ENCODE data around the gene RRBP1.

The RRBP1 gene

DNA sequence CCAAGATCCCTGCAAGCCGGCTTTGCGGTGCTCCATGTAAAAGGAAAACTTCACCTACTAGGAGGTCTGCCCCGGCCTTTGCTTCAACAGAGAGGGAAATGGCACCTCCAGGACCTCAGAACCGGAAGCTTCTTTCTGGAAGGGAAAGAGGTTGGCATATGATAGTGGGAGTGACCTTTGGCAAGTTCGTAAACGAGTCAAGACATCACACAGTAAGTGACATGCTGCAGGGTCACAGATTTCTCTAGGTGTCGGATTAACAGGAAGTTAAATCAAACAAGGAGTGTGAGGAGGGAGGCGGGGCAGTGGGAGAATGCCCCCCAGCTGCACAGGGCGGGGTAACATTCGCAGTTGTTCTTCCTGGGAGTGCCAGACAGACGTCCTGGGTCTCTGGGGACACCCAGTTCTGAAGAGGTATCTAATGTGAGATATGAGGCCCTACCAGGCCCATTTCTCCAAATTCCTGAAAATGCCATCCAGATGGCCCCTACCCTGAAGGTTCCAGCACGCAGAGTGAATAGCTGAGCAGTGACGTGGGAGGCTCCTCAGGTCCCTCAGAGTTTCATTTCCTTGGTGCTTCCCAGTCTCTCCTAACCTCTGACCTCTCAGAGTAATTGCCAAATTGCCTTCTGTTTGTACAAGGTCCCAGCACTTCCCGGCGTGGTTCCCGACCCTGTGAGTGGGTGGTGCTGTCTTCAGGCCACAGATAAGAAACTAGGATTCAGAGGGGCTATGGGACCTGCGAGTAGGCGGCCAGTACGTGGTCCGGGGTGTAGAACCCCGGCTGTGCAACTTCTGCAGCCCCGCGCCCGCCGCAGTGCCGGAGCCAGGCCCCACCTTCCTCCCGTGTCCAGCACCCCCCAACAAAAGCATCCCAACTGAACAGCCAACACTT, 1.9 kb downstream of the RRBP1 start:
- DNase-seq = no peak

- DNase-seq = no peak
Measured at GRCh38 chr20:17678886-17679285, 3.2 kb downstream of the RRBP1 start.

DNA sequence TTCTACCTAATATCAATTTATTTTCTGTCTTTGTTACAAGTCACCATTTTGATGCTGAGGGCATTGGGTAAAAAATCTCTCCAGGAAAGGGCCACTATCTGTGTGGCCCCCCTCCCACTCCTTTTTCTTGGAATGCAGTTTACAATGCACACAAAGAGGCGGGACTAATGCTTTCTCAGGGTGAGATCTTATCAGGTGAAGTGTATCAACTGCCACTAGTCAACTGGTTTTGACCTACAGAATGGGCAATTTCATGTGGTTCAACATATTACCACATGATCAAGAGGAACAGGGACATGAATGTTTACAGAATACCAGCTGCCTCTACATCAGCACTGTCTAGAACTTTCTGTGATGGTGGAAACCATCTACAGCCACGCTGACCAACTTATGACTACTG, 3.7 kb downstream of the RRBP1 start:
- no peak for DNase-seq

DNA sequence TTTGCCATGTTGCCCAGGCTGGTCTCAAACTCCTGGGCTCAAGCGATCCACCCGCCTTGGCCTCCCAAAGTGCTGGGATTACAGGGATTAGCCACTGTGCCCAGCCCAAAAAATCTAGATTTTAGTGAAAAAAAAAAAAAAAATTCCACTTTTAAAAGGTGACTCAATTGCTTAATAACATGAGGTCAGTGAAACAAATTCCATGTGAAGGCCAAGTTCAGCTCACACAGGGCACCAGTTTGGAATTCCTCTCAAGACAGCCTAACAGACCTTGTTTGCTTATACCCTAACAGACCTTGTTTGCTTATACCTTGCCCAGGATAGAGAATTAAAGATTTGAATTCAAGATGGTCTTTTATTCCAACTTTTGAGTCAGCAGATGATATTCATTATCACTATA, 5.1 kb downstream of the RRBP1 start:
- no peak for DNase-seq

- no peak for DNase-seq
Measured at GRCh38 chr20:17676378-17676759, 5.7 kb downstream of the RRBP1 start.

DNA sequence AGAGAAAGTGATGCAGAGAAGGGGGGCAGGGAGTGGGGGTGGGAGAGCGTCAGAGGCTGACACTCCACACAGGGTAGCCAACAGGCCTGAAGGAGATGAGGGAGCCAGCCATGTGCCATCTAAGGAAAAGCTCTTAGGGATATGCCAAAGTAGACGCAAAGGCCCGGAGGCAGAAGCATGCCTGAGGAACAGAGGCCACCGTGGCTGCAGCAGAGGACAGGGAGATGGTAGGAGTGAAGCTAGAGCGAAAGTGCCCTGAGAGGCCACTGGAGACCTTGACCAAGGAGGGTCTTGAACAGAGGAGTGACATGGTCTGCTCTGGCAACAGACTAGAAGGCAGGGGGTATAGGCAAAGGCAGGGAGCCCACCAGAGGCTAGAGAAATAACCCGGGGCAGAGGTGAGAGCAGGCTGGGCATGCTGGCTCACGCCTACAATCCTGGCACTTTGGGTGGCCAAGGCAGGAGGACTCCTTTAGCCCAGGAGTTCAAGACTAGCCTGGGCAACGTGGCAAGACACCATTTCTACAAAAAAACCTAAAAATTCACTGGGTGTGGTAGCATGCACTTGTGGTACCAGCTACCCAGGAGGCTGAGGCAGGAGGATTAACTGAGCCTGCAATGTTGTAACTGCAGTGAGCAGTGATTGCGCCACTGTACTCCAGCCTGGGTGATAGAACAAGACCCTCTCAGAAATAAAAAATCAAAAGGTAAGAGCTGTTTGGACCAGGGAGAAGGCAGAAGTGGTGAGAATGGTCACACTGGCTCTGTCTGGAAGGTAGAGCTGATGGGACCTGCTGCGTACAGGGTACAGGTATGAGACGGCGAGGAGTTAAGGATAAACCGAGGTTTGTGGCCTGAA, 6.3 kb downstream of the RRBP1 start:
- DNase-seq = no peak

DNA sequence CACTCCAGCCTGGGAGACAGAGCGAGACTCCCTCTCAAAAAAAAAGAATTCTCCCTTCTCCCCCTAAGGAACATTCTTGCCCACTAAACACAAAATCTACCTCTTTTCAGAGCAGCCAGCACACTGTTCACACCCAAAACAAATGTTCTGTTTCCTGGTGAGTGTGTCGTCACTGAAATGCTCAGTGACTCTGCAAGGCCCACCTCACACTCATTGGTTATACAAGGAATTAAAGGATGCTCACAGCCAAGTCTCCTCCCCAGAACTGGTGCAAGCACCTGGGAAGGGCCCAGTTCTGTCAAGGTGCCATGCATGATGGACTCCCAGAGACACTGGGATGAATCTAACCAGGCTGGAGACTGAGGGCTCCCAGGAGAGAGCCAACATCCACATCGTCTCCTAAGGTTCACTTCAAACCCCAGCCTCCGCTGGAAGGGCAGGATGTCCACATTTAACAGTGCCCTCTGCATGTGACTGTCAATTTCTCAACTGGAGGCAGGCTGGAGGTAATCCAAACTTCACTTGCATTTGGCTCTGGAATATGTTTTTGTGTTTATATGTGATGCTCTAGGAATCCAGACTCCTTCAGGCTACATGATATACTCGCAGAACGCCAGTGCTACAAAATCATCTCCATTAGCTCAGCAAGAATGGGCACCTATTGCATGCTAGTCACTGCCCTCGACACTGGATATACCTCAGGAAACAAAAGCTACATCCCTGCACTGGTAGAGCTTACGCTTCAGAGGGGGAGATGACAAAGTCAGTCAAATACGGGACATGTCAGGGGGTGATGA, 7.1 kb downstream of the RRBP1 start:
- DNase-seq = no peak

- DNase-seq = no peak
Measured at GRCh38 chr20:17673084-17673483, 9.0 kb downstream of the RRBP1 start.

DNA sequence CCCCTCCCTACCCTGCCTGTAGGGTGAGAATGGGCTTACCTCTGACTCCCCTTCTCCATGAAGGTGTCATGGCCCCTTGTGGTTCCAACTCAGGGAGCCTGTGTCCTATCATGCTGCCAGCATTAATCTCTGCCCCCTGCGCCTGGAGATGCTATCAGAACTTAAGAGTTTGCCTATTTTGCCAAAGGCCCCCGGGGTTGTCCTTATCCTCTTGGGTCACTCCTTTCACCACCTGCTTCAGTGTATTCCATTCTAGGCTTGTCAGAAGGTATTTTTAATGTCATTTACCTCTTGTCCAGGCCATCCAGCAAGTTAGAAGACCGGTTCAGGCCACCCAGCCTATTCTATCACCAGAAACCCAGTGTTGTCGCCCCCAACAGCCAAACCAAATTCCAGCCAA, 10.5 kb downstream of the RRBP1 start:
- DNase-seq = no peak

DNA sequence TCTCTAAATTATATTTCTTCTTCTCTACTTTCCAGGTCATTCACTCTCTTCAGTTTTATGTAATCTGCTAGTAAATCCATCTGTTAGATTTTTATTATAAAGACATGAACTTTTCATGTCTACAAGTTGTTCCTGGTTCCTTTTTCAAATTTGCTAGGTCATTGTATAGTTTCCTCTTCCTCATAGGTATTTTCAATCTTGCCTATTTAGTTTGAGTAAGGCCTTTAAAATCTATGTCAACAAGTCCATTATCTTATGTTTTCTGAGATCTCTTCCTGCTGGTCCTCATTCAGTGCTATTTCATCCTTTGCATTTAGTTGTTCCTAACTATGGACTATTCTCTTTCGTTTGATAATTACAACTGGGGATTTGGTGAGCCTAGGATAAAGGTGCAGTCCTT, 11.0 kb downstream of the RRBP1 start:
- no peak for DNase-seq

- DNase-seq = no peak
Measured at GRCh38 chr20:17669306-17669931, 12.6 kb downstream of the RRBP1 start.

DNA sequence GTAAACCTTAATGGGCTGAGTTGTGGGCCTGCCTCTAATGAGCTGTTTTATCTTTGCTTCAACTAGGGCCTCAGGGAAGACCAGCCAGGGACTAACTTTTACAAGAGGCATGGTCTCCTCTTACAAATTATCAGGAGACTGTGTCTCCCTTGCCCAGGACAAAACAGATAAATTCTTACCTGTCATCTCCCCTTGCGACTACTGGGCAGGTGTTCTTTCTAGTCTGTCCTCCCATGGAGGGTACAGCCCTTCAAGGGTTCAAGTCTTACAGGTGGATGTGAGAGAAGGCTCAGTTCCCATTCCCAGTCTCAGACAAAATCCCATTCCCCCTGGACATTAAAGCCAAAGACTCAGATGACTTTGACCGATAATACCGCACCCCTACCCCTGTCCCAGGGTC, 13.6 kb downstream of the RRBP1 start:
- no peak for DNase-seq

DNA sequence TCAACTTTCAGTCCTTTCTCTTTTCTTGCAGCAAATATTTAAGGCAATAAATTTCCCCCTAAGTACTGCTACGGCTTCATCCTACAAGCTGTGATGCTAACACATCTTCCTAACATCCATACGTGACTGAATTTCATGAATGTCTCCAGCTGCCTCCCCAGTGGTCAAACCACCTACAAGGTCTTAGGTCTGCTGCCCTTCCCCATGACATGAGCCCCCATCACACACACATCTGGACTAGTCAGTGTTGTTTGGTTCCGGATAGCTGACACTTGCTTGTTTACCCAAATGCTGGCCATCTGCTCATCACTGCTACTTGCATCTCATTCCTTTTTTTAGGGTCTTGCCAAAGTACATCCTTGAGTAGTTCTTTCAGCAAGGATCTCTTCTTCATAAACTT, 14.6 kb downstream of the RRBP1 start:
- no peak for DNase-seq

DNA sequence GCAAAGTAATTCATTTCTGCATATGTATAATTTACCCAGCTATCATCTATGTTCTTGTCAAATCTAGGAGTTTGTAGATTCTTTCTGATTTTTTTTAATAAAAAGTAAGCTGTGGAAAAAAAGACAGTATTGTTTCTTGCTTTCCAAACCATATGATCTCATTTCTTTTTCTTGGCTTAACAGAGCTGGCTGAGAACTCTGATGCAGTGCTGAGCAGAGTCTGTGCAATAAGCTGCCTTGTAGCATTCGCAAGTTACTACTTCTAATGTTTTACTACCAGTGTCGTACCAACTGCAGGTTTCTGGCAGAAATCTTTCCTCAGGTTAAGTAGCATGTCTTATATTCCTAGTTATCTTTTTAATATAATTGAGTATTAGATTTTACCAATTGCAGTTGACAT, 15.6 kb downstream of the RRBP1 start:
- no peak for DNase-seq

DNA sequence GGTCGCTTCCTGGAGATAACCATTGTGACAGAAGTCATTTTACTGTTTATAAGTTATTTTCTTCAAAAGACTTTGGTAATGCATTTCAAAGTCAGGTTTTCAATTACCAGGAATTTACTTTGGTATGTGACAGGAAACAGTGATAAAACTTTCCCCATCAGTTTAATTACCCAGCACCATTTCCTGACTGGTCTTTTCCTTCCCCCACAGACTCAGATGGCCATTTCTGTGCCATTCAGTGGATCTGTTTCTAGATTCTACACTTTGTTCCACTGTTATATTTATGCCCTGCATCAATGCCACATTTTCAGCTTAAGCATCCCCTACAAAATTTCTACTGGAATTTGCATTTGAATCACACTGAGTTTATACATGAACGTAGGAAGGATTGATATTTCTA, 16.3 kb downstream of the RRBP1 start:
- DNase-seq = no peak

DNA sequence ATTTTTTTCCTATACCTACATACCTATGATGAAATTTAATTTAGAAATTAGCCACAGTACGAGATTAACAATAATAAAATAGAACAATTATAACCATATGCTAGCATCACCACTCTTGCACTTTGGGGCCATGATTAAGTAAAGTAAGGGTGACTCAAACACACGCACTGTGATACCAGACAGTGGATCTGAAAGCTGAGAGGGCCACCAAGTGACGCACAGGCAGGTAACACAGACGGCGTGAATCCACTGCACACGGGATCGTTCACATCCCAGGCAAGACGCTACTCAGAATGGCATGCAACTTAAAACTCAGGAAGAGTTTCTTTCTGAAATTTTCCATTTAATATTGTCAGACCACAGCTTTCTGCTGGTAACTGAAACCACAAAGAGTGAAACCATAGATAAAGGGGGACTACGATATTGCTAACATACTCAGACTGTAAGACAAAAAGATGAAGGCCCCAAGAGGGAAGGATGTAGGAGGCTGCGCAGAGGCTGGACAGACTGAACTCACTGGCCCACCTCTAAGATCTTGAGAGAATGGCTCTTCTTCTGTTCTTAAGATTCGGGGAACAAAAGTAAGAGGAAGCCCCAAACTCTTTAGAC, 17.9 kb downstream of the RRBP1 start:
- no peak for DNase-seq

GRCh38 chr20:17663486-17663885, 18.6 kb downstream of the RRBP1 start:
- no peak for DNase-seq

- DNase-seq = no peak
Measured at GRCh38 chr20:17663040-17663399, 19.0 kb downstream of the RRBP1 start.

GRCh38 chr20:17662333-17663039, 19.6 kb downstream of the RRBP1 start:
- no peak for DNase-seq

DNA sequence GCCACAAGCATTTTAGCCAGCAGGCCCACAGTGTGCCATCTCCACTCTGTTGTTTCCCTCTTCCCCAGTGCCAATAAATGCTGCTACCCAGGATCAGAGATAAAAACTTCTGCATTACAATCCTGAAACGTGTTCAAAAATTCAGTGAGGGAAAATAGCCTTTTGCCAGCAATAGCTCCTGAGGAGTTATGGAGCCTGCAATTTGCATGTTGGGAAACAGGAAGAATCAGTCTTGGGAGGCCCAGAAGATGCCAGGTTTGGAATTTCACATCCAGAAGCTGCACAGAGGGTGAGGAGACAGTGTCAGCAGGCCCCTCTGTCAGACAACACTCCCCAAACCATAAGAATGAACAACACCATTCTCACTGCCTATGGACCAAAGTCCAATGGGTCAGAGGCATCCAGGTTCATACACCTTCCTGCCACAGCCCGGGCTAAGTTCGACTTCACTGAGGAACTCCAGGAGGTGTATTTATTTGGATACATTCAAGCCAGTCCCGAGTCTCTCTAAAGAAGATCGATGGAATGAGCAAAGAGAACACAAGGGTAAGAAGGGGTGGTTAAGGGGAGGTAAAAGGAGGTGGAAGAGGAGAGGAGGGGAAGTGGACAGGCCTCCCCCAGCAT, 20.8 kb downstream of the RRBP1 start:
- DNase-seq = no peak

GRCh38 chr20:17660667-17661066, 21.4 kb downstream of the RRBP1 start:
- DNase-seq = no peak

Data from NCI-H1092 (cell line).